Body of pancreas (tissue), 4 donors: ENCODE measurements around the gene CPT2.

Experiments
- CTCF ChIP-seq, 7 experiments: fragments of 450-650 bp in 4 of 7; fragments of 200-600 bp in 3 of 7; sonication (generic) in 3 of 7; IDR thresholded peaks; one replicate each; pipeline ENCODE4 v1.5.1; 2016 to 2019; ENCODE audit warnings: antibody characterized with exemption in 7 of 7
- POLR2A ChIP-seq, 3 donors: fragments of 450-650 bp; IDR thresholded peaks; one replicate each; pipeline ENCODE4 v1.6.1; 2016; ENCODE audit warnings: antibody characterized with exemption in 3 of 3, mild to moderate bottlenecking in 2 of 3

- TF ChIP-seq POLR2A (IDR thresholded peaks at IDR 0.05) (no peak), CTCF (IDR thresholded peaks at IDR 0.05) (no peak)
Measured at GRCh38 chr1:53210352-53210751, 13.7 kb downstream of the CPT2 start.
